GM12878 (cell line): ENCODE data around the gene NDUFA13. TPM values are rescaled to one million over a fixed set of nuclear protein-coding genes. Genes with fewer than 3 reads are reported as not detected.

ENCODE experiments used
- ATAC-seq: fragments of 200-7000 bp; cut with Tn5 transposase; 3 replicates; pipeline ENCODE4 v1.9.1; 2020; ENCODE audit warnings: mild to moderate bottlenecking, moderate library complexity
- BruUV-seq: library from RNA; stranded (reverse); fragments of 400-500 nt; replicated peaks from 2 replicates; lab custom pipeline; 2021; lab: Mats Ljungman, UMichigan
- CTCF ChIA-PET: fragments of 300-600 bp; sonication (Branson Sonifier 250); formaldehyde crosslinking; extraction: SDS; loops from one replicate; lab custom pipeline; 2021; ENCODE audit warnings: inconsistent platforms; lab: Yijun Ruan, JAX
- POLR2A ChIA-PET: fragments of 350-600 bp; formaldehyde crosslinking; extraction: SDS; loops from one replicate; lab custom pipeline; 2021; ENCODE audit warnings: inconsistent platforms; lab: Charles Lee
- RAD21 ChIA-PET: fragments of 300-600 bp; sonication (Branson Sonifier 250); formaldehyde crosslinking; loops from one replicate; lab custom pipeline; 2023; ENCODE audit warnings: antibody characterized with exemption; ENCODE audit not compliant: unreplicated experiment; lab: Charles Lee
- SMC1A ChIA-PET: fragments of 300-600 bp; sonication (Branson Sonifier 250); formaldehyde crosslinking; loops from one replicate; lab custom pipeline; 2023; ENCODE audit not compliant: unreplicated experiment, uncharacterized antibody; lab: Charles Lee
- DNase-seq: peaks from one replicate; pipeline ENCODE4 v3.0.0-alpha.2; 2011; ENCODE audit warnings: low read depth, low spot score
- FAIRE-seq: peaks from 3 replicates; lab custom pipeline; 2011; peaks lifted over from hg19 to GRCh38; lab: Jason Lieb, UNC
- H2AFZ ChIP-seq: 2 replicates; pipeline ENCODE4 v1.6.0; 2011; ENCODE audit warnings: low read depth, low read length, control low read depth; ENCODE audit not compliant: control insufficient read depth
- H3K27ac ChIP-seq: 2 replicates; pipeline ENCODE4 v1.5.1; 2011; ENCODE audit warnings: control low read depth; ENCODE audit not compliant: control insufficient read depth, insufficient read depth
- H3K27me3 ChIP-seq, 2 experiments: replicated peaks in 1 of 2; 2 replicates each; pipeline versions ENCODE4 v1.6.0 to v1.6.1; 2011; ENCODE audit warnings: low read length in 1 of 2; ENCODE audit not compliant: control insufficient read depth in 2 of 2, insufficient read depth in 2 of 2
- H3K36me3 ChIP-seq, 2 experiments: 2 replicates each; pipeline ENCODE4 v1.5.1; 2011; ENCODE audit warnings: low read length in 1 of 2; ENCODE audit not compliant: control insufficient read depth in 2 of 2, insufficient read depth in 2 of 2
- H3K4me1 ChIP-seq: 2 replicates; pipeline ENCODE4 v1.6.1; 2011; ENCODE audit warnings: mild to moderate bottlenecking, low read length, moderate library complexity, mixed read lengths; ENCODE audit not compliant: control insufficient read depth, insufficient read depth
- H3K4me2 ChIP-seq: 2 replicates; pipeline ENCODE4 v1.6.0; 2011; ENCODE audit warnings: control low read depth; ENCODE audit not compliant: control insufficient read depth, insufficient read depth
- H3K4me3 ChIP-seq: fragments of 200-600 bp; sonication (generic); 2 replicates; pipeline ENCODE4 v1.5.1; 2016
- H3K79me2 ChIP-seq: 2 replicates; pipeline ENCODE4 v1.6.0; 2011; ENCODE audit warnings: low read length; ENCODE audit not compliant: control insufficient read depth, insufficient read depth
- H3K9ac ChIP-seq: 2 replicates; pipeline ENCODE4 v1.8.0; 2011; ENCODE audit warnings: low read length, control low read depth, mixed read lengths; ENCODE audit not compliant: control insufficient read depth, insufficient read depth
- H3K9me3 ChIP-seq: replicated peaks from 3 replicates; pipeline ENCODE4 v1.5.1; 2011; ENCODE audit warnings: mild to moderate bottlenecking, low read length; ENCODE audit not compliant: control insufficient read depth, insufficient read depth
- H4K20me1 ChIP-seq: 2 replicates; pipeline ENCODE4 v1.6.0; 2011; ENCODE audit not compliant: control insufficient read depth, insufficient read depth
- EGR1 ChIP-seq, 2 experiments: IDR thresholded peaks; 1 replicate in 1 of 2; 2 replicates in 1 of 2; pipeline ENCODE4 v1.6.1; 2011 to 2012; ENCODE audit warnings: low read depth in 2 of 2, low read length in 2 of 2, borderline replicate concordance in 1 of 2, mild to moderate bottlenecking in 1 of 2, moderate library complexity in 1 of 2
- POLR2A ChIP-seq: IDR thresholded peaks from 2 replicates; pipeline ENCODE4 v1.6.1; 2011; ENCODE audit warnings: low read depth, mild to moderate bottlenecking, low read length
- POLR2AphosphoS2 ChIP-seq: IDR thresholded peaks from 2 replicates; pipeline ENCODE4 v1.6.1; 2011; ENCODE audit warnings: low read depth, mild to moderate bottlenecking, low read length, improper control_type of control experiment, moderate library complexity
- STAT1 ChIP-seq: fragments of 450-650 bp; conservative IDR thresholded peaks from 2 replicates; pipeline ENCODE4 v1.6.1; 2014; ENCODE audit warnings: antibody characterized with exemption, mild to moderate bottlenecking
- ZZZ3 ChIP-seq: IDR thresholded peaks from 2 replicates; pipeline ENCODE4 v1.6.1; 2011; ENCODE audit warnings: low read depth; ENCODE audit not compliant: control insufficient read depth, insufficient read length
- WGBS: methylation state at CpG from one replicate; pipeline ENCODE4 v1.1.6; 2016; ENCODE audit warnings: low lambda C conversion rate; ENCODE audit not compliant: insufficient replicate concordance, insufficient coverage; ENCODE audit errors: missing lambda C conversion rate; 5-methylcytosine and 5-hydroxymethylcytosine counted together
- in situ Hi-C: fragments of 300-500 bp; cut with MboI; formaldehyde crosslinking; loops from 9 replicates; pipeline ENCODE4 v1.14.3; 2018; ENCODE audit warnings: mixed read lengths
- intact Hi-C: fragments of 100-400 bp; cut with micrococcal nuclease; formaldehyde crosslinking; loops from one replicate; pipeline ENCODE4 v1.14.2; 2022; ENCODE audit not compliant: unreplicated experiment
- polyA plus RNA-seq, 11 experiments: library from polyadenylated mRNA; depleted of rRNA in 4 of 11; unstranded in 6 of 11; stranded (reverse) in 5 of 11; fragments of >200 nt; fragmentation: Nextera tagmentation in 4 of 11; fragmentation: Illumina TruSeq in 1 of 11; extraction: Ambion mirVana in 4 of 11; extraction: Trizol in 1 of 11; gene quantifications; 1 replicate in 1 of 11; 2 replicates in 10 of 11; pipeline versions ENCODE4 v1.2.1 to v1.2.3, GENCODE V29; 2011 to 2016; ENCODE audit warnings: inconsistent platforms in 2 of 11, missing spikeins in 2 of 11, low read depth in 1 of 11
- total RNA-seq, 4 experiments: library from RNA; depleted of rRNA in 3 of 4; stranded (reverse); fragments of >200 nt in 3 of 4; fragmentation: Illumina TruSeq in 1 of 4; extraction: Trizol in 1 of 4; gene quantifications; 2 replicates each; pipeline versions ENCODE4 v1.2.1 to v1.2.3, GENCODE V29; 2013 to 2021
- TF ChIP-seq, protein P1 (sequence below): fragments of 450-650 bp; IDR thresholded peaks from 2 replicates; pipeline ENCODE4 v1.6.1; 2018; ENCODE audit warnings: borderline replicate concordance, mild to moderate bottlenecking; ENCODE audit not compliant: partially characterized antibody

Gene NDUFA13
- total and polyA plus RNA-seq, 10 of the 15 experiments (the other 5 are each of a cell fraction or from before 2014, with no cell fraction given) = 224 to 586 (median 456) TPM

- Histone ChIP-seq H3K4me3 (no peak overlapping the region), H3K36me3 (peaks cover 3 to 21% of the 10 kb centered on the region in 2 experiments), H3K27me3 (no peaks in the 10 kb centered on the region), H3K27ac (no peak overlapping the region), H4K20me1 (no peaks in the 10 kb centered on the region), H2AFZ (no peak overlapping the region), H3K79me2 (no peaks in the 10 kb centered on the region), H3K9ac (no peak overlapping the region), H3K9me3 (no peaks in the 10 kb centered on the region), H3K4me2 (no peak overlapping the region), H3K4me1 (peaks cover 9% of the 10 kb centered on the region)
- ATAC-seq (no peak), DNase-seq (no peak), FAIRE-seq (no peak)
- SMC1A ChIA-PET = interaction anchor here (1.8 to 2.3 kb wide), 2 partner anchors 114 to 131 kb away, joined by 6 to 21 read pairs; partner anchors contain the start of gene GMIP
- intact Hi-C loops (no loop called here), in situ Hi-C loops (loop anchor here (25.0 kb wide), 4 partner anchors 881 to 1506 kb away; partner anchors contain the start of genes ZNF66 and ZNF737)
- CTCF ChIA-PET = interaction anchor here (0.6 to 3.6 kb wide), 10 partner anchors 8 to 428 kb away, joined by 3 to 50 read pairs (median 12); partner anchors contain the start of genes GMIP, NDUFA13 and ZNF93
- TF ChIP-seq STAT1 (no peak), ZZZ3 (no peak), EGR1 (IDR thresholded peaks at IDR 0.05; ENCODE audit: borderline replicate concordance in 1 of 2, low read depth in 2 of 2, low read length in 2 of 2) (no peak), POLR2A (peak; percentile 24), POLR2AphosphoS2 (0 out of 2 replicates have a peak, but pooled peaks have one; percentile 26)
- TF ChIP-seq, protein P1, sequence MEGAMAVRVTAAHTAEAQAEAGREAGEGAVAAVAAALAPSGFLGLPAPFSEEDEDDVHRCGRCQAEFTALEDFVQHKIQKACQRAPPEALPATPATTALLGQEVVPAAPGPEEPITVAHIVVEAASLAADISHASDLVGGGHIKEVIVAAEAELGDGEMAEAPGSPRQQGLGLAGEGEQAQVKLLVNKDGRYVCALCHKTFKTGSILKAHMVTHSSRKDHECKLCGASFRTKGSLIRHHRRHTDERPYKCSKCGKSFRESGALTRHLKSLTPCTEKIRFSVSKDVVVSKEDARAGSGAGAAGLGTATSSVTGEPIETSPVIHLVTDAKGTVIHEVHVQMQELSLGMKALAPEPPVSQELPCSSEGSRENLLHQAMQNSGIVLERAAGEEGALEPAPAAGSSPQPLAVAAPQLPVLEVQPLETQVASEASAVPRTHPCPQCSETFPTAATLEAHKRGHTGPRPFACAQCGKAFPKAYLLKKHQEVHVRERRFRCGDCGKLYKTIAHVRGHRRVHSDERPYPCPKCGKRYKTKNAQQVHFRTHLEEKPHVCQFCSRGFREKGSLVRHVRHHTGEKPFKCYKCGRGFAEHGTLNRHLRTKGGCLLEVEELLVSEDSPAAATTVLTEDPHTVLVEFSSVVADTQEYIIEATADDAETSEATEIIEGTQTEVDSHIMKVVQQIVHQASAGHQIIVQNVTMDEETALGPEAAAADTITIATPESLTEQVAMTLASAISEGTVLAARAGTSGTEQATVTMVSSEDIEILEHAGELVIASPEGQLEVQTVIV = no peak
- POLR2A ChIA-PET = interaction anchor here (0.6 to 1.5 kb wide), 4 partner anchors 16 to 89 kb away, joined by 3 to 5 read pairs (median 4); no protein-coding TSS in a partner anchor
- WGBS = 89% methylated on average over 4 of the region's 4 CpGs
- RAD21 ChIA-PET = interaction anchor here (1.3 to 3.5 kb wide), 3 partner anchors 23 to 113 kb away, joined by 3 to 22 read pairs (median 18); partner anchors contain the start of gene GMIP
- BruUV-seq = no TSS peak
Measured at GRCh38 chr19:19530889-19531288, 14.9 kb downstream of the NDUFA13 start.
